SK-N-MC (cell line): Measurements from ENCODE around the gene PSMG4.

Experiments used
- EZH2 ChIP-seq: fragments of 200-600 bp; sonication (generic); IDR thresholded peaks from one replicate; pipeline ENCODE4 v1.6.1; 2017; ENCODE audit warnings: antibody characterized with exemption
- FOXP2 ChIP-seq: optimal IDR thresholded peaks from 2 replicates; pipeline ENCODE3; 2011; ENCODE audit warnings: mild to moderate bottlenecking, moderate library complexity; ENCODE audit not compliant: insufficient read depth; ENCODE audit errors: extremely low read length, control extremely low read depth
- POLR2AphosphoS5 ChIP-seq: IDR thresholded peaks from 2 replicates; pipeline ENCODE4 v1.6.1; 2012; ENCODE audit warnings: mild to moderate bottlenecking, low read depth, low read length, borderline replicate concordance

- TF ChIP-seq POLR2AphosphoS5 (no peak), EZH2 (no peak), FOXP2 (no peak)
Measured at GRCh38 chr6:3230900-3231246, 27.9 kb upstream of the PSMG4 start.
